Gastrocnemius medialis (tissue), 4 donors: ENCODE results near the gene DVL1.

Source experiments
- POLR2A ChIP-seq, 2 donors: fragments of 450-650 bp; IDR thresholded peaks; one replicate each; pipeline ENCODE4 v1.6.1; 2017; ENCODE audit warnings: antibody characterized with exemption in 2 of 2, mild to moderate bottlenecking in 2 of 2, moderate library complexity in 2 of 2
- TF ChIP-seq, protein P1 (sequence below), 5 experiments: fragments of 450-650 bp in 3 of 5; fragments of 200-600 bp in 2 of 5; sonication (generic) in 2 of 5; IDR thresholded peaks in 4 of 5; conservative IDR thresholded peaks in 1 of 5; 1 replicate in 4 of 5; 2 replicates in 1 of 5; pipeline ENCODE4 v1.5.1; 2016 to 2019; ENCODE audit warnings: antibody characterized with exemption in 5 of 5, mild to moderate bottlenecking in 3 of 5, moderate library complexity in 3 of 5

DNA sequence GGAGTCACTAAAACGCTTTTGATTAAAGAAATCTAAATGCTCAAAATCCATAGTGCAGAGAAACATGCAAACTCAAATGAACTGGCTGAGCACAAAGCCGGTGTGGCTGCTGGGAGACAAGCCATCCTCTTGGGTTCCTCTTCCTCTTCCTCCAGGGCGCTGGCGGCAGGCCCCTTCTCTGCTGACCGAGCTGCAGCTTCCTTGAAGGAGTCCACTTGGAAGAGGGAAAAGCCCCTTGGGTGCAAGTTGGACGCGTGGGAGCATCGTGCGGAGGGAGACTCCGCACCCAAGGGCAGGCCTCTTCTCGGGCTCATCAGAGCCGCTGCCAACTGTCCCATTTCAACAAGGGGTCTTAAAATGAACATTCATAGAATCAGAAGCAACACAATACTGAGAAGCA lies 42.0 kb upstream of the DVL1 start:
- TF ChIP-seq, protein P1, sequence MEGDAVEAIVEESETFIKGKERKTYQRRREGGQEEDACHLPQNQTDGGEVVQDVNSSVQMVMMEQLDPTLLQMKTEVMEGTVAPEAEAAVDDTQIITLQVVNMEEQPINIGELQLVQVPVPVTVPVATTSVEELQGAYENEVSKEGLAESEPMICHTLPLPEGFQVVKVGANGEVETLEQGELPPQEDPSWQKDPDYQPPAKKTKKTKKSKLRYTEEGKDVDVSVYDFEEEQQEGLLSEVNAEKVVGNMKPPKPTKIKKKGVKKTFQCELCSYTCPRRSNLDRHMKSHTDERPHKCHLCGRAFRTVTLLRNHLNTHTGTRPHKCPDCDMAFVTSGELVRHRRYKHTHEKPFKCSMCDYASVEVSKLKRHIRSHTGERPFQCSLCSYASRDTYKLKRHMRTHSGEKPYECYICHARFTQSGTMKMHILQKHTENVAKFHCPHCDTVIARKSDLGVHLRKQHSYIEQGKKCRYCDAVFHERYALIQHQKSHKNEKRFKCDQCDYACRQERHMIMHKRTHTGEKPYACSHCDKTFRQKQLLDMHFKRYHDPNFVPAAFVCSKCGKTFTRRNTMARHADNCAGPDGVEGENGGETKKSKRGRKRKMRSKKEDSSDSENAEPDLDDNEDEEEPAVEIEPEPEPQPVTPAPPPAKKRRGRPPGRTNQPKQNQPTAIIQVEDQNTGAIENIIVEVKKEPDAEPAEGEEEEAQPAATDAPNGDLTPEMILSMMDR (IDR thresholded peaks at IDR 0.05 in 4 of 5, conservative IDR thresholded peaks at IDR 0.05 in 1 of 5): no peak
- TF ChIP-seq POLR2A (IDR thresholded peaks at IDR 0.05): no peak
